GM20431 (cell line): ENCODE results near the gene HOXA7.

Experiments
- in situ Hi-C: fragments of 300-500 bp; cut with MseI, MboI; formaldehyde crosslinking; loops from one replicate; pipeline ENCODE4 v1.15.0; 2020; ENCODE audit warnings: low sequenced_read_pairs; ENCODE audit not compliant: unreplicated experiment

HOXA7 gene

DNA sequence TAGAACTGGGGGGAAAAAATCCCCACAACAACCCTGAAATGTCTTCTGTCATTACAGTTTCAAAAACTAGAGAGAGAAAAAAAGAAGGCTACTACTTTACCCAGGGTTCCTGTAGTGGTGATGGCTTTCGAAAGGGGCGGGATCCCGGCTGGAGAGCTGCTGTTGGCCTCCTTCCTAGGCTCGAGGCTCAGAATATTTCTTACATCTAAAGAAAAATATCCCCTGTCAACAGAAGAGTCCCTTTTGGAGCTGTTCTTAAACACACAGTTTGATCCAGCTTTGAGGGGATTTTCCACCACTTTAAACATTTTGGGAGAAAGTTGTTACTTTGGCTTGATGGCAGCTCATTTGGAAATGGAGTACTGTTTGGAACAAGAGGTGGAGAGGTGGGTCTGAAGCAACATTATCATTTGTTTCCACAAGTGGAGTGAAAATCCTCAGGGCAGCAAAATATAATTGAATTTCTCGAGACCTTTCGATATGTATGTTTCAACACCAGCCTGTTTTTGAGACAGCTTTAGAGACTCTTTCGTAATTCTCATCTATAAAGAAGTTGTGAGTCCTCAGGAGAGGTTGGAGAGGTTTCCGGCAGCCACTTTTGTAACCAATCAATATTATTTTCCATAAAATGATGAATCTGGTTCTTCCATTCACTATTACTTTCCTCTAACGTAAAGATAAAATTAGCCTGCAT is 38.4 kb upstream of the HOXA7 start:
- in situ Hi-C loops = no loop called here

DNA sequence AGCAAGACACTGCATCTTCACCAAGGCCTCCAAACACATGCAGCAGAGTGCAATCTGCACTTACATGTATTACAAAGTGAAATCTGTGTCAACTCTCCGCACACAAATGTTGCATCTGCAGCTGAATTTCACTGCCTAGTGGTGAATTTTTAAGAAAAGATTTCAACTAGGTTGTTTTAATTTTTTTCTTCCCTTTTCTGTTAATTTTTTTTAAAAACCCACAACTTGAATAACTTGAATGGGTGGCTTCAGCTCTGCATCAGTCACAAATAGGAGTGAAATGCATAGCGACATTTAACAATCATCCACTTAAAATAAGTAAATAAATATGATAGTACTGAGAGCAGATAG is 37.5 kb upstream of the HOXA7 start:
- in situ Hi-C loops = no loop called here

DNA sequence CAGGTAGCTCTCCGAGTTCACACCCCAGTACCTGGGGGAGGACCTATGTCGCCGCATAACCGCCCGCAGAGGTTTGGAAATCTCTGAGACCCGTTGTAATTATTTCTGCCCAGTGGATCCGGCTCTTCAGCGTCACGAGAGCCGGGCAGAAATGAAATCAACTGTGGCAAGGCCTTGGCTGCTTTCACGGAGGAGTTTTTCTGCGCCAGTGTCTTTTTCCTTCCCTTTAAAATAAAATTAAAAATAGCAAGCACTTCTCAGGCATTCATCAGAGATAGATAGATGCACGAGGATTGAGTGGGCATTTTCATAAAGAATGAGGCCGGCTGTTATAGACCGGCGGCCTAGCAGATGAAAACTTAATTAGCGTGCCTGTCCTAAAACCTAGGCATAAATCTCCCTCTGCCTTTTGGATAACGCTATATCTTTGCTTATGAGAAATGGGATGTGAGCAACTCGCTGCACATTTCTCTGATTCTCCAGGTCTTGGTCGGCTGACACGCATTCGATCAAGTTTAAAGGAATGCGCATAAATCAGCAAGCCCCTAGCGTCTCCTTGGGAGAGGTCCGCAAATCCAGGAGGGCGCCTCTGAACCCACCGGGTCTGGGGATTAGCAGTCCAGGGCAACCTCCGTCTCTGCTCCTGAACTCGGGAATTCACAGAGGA is 37.0 kb upstream of the HOXA7 start:
- in situ Hi-C loops = no loop called here

DNA sequence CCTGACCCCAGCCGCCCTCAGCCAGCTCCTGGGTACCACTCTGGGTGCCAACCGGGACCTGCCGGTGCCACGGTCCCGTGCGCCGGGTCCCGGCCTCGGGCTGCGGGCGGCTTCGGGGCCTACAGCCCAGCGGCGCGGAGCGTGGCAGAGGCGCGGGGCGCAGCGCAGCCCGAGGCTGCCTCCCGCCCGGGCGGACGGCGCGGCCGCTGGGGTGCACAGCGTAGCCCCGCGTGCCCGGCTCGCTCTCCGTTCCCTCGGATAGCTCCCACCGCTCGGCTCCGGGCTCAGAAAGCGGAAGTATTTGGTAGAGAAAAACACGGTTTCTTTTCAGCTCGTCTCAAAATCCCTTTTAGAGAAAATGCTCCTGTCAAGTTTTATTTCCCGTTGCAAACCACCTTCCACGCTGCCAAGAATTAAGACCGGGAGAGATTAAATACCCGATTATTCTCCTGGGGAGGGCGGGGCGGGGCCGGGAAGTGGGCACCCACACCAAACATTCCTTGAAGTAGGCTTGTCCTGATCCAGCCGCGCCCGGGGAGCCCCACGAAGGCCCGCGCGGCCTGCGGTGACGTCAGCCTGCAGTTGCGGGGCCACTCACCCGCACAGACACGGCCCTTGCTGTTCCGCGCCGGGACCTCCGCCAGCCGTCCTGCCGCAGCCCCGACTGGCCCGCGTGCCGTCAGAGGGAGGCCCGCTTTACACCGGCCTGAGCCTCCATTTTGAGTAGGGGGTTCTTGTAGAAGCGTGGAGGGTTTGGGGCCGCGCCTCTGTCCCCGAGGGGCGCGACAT is 36.3 kb upstream of the HOXA7 start:
- in situ Hi-C loops = no loop called here

DNA sequence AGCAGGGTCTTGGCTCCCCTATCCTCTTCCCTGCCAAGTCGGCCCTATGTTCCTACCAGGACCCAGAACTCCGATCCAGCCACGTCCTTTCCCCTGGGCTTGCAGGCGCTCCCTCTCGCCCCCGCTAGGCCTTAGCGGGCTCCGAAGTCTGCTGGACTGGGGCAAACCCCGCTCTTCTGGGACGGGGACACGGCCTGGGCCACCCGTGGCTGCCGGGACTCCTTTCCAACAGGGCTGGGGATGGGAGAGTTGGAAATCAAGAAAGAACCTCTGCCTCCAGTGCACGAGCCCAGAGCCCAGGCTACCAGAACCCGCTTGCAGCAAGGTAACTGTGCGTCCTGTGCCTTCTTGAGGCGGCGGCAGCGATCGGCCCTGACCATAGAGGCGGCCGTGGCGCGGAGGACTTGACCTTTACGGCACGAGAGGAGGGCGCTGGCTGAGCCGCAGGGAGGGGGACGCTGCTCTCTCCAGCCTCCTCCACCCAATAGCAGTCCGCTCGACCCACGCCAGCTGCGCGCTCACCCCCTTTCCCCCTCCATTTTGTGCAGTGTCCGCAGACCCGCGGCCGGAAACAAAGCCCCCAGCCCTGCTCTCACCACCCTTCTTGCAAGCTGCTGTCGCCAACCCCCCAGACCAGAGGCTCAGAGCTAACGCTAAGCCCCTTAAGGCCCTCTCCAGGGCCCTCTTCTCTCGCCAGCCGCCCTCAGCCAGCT is 35.5 kb upstream of the HOXA7 start:
- in situ Hi-C loops = no loop called here

DNA sequence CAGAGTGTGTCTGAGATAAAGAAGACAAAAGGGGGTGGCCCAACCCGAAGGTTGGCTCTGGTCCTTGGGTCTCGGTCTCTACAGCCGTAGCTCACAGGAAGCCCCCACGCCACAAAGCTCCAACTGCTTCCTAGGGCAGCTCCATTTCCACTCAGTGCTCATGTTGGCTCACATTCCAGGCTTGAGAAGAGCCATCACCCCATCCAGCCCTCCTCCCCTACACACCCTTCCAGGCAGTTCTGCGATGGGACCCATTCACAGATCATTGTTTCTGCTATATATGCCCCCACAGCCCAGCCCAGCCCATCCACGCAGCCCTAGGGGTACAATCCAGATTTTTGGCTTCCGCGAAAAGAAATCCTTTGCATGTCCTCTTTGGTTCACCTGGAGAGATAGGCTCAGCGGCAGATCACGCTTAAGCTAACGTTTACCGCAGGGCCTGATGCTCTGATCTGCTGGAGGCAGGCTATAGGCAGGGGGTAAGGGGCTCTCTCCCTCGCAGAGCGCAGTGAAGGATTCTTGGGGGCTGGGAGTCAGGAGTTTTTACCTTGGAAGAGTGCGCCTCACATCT is 34.8 kb upstream of the HOXA7 start:
- in situ Hi-C loops = no loop called here

DNA sequence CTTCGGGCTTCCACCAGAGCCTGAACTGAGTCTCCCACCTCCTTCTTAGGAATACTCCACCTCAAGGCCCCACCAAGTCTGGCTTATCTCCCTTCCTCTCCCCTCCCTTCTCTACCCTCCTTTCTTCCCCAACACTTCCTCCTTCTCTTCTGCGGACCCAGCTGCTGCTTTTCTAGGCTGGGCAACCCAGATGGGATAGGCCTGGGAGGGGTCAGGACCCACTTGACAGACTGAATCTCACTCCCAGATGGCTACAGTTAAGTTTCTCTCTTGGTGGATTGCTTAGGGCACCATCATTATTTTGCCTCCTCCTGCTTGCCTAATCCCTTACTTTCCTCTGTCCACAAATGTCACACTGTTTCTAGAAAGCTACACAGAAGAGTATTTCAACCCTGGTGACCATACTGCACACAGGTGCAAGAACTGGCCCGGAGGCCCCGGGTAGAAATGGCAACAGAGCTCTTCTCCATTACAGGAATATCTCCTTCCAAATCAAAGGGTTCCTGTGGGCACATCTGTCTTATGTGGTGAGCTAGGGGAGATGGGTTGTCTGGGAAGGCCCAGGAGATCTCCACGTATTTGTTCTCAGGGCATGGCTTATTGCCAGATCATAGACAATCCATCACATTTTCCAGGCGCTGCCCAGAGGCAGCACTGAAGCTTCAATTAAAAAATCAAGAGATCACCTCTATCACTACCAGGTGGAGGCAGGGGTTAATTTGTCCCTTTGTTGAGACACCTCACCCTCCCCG is 33.7 kb upstream of the HOXA7 start:
- in situ Hi-C loops = no loop called here

DNA sequence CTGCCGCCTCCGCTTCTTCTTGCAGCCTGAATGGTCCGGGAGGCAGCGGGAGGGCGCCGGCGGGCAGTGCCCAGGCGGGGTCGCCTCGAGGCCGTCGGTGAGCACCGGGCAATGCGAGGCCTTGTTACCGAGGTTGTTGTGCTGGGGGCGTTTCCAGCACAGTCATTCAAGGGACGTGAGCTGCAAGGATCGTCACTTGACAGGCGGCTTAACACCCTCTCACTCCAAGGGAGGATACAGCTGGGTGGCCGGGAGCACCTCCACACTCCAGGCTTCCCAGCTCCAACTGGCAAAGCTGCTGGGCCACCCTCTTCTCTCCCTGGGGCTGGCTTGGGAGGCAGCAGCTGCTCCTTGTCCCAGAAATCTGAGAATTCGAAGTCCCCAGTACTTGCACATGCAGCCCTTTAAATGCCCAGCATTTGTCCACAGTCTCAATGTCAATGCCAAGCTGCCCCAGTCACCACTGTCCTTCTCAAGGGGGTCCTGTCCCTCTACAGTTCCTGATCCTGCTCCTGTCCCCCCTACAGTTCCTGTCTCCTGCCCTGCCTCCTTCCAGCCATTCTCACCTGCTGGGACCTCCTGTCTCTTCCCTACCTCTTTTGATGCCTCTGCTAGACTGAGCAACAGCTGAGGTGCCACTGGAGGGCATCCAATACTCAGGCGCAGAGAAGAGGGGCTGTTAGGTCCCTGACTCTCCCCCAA is 33.0 kb upstream of the HOXA7 start:
- in situ Hi-C loops = no loop called here

DNA sequence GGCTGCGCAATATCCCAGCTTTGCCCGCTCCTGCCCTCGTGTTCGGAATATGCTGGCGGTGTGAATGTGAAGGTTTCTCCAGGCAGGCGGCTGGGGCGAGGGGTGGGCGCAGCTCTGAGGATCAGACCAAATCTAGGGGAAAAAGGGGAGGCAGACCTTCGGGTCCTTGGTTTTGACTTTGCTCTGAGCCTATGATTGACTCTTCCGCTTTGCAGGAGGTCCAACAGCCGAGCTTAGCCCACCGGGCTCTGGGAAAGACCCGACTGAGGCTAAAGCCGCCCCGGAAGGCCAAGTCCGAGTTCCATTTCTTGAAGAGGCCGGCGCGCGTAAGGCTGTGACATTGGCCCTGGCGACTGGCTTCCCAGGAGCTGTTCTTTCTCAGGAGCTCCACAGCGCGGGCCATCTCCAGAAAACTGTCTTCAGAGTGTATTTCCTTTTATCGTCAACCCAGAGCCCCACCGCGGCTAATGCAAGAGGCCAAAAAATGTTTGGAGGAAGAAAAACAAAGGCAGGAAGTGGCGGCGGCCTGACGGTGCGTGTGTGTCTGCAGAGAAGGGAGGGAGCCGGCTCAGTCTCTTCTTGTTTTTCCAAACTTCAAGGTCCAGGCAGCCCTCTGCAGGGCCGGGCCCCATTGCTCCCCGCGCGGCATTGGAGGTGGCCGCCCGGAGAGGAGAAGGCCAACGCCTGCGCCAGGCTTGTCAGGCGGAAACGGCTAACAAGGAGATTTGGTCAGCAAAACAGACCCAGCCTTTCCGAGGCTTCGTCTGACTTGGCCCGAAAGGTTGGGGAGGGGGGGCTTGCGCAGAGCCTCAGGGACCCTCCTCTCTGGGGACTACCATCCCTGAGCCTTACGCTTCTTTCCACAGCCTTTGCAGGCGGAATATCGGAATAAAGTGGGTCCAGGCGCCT is 32.2 kb upstream of the HOXA7 start:
- in situ Hi-C loops = no loop called here

DNA sequence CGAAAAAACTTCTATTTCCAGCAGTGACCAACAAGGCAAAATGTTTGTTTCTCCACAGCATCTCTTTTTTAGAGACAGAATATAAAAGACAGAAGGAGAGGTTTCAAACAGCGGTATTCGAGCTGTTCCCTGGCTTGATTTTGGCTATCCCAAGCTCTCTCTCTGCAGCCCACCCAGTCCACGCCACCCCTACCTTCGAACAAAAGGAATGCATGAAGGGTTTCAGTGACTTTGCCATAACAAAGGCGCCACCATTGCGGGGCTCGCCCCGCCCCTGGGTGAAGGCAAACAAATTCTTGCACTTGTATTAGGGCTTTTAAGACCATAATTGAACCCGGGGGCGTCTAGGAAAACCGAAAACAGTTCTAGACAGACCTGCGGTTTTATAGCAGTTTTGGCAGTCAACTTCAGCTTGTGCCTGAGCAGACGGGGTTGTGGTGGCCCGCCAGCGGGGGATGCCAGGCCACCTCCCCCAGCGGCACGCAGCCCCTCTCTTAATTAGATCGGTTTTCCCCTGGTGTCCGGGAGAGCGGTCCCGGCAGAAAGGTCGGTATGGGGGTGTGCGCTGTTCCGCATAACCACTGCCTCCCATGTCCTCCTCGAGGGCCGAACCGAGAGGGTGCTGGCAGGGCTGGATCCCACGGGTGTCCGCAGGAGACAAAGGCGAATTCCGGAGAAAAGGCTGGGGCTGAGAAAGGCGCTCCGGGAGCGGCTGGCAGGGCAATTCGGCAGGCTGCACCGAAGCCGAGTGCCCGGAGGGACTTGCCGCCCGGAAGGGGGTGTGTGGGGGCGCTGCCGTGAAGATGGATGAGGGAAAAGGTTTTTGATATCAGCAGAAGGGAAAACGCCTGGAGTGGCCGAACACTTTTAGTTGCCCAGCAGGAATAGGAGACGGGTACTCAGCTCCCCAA is 31.3 kb upstream of the HOXA7 start:
- in situ Hi-C loops = no loop called here

DNA sequence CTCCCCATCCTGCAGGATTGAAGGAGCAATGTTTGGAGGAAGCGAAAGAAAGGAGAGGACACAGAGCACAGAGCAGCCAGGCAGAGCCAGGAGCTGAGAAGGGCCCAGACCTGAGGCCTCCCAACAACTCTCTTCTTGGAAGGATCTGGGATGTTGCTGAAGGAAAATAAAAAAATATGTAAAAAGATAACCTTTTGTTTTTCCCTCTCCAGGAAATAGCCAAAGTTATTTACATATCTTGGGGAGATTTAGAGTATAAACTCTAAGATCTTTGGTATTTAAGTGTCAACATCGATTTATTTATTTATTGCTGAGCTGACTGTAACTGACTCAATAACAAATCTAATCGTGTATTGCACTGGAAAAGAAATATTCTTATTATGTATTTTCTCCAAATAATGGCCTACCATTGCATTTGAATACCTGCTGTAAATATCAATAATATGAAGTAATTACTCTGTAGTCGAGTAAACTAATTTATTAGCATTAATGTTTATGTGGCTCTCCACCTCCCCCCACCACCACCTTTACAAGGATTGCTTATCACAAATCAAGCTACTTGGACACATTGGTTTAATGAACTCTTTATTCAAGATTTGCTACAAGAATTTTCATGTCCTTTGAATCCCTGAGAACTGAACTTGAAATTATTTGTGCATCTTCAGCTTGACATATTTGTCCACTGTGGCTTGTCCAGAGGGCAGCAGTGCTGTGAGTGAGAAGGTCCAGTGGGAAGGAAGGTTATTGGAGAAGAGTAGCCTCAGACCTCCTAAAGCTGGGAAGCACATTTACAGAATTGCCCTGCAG is 30.4 kb upstream of the HOXA7 start:
- in situ Hi-C loops = no loop called here

DNA sequence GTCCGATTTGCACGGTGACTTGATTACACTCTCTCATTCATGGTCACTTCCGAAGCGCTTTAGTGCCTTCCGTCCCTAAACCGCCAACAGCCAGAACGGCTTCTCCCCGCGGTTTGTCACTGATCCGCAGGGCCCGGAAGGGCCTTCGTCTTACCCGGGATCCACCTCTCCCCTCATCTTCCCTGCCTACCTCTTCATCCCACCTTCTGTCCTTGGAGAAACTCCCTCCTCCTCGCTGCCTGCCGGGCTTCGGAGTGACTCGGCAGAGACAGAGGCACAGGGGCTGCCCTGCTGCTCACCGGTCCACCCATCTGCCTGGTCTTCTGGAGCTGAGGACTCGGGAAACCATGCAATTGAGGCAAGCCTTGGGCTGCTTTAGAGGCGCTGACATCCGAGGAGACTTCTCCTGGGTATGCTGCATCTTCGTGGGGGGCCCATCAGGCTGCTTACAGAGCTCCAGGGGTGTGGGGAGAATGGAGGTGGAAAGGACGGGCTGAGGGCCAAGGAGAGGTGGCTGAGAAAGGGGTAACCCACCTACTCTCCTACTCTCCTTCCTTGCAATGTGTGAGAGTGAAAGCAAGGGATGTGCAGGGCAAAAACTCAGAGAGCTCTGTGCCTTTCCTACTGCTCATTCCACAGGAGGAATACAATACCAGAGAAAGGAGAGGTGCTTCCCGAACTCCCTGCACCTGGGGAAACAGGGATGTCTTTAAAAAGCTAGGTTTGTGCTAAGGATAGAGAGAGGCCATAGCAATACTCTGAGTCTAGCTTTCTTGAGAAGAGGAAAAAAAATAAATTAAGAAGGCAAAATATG is 29.6 kb upstream of the HOXA7 start:
- in situ Hi-C loops = no loop called here

DNA sequence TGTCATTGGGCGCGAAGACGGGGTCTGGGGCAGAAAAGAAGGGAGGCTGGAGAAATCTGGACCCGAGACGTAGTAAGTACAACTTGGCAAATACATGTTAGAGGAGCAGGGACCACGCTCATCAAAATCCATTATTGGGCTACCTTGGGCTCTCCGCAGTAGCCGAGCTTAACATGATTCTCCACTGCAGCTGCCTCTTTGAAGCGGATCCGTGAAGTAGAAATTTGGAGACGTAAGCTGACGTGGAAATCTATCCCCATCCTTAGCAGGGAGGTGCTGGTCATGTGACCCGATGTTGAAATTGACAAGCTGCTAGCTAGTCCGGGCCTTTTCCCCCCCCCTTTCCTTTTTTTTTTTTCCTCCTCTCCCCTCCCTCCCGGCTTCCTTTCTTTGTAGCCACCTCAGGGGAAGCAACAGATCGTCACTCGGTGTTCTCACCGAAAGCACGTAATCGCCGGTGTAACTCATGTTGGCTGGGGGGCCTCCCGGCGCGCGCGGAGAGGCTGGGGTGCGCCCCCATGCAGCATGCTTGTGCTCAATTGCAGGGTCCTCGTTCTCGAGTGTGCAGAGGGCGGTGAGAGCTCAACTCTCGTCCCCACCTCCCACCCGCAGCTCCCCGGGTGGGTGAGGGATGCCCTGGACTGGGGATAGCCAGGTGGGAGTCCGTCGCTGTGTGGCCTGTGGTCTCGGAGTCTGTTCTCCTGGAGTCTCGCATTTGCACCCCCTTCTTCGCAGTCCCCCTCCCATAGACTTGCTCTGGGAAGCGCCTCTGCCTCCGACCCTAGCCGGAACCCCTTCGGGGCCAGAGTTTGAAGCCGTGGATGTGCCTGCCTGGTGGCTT is 28.8 kb upstream of the HOXA7 start, which contains the start of gene HOXA11:
Gene HOXA11 (minus strand): TSS at position 220 of the 841 bp plus-strand sequence. CDS start 88 bp downstream, at position 132.
- in situ Hi-C loops = no loop called here

DNA sequence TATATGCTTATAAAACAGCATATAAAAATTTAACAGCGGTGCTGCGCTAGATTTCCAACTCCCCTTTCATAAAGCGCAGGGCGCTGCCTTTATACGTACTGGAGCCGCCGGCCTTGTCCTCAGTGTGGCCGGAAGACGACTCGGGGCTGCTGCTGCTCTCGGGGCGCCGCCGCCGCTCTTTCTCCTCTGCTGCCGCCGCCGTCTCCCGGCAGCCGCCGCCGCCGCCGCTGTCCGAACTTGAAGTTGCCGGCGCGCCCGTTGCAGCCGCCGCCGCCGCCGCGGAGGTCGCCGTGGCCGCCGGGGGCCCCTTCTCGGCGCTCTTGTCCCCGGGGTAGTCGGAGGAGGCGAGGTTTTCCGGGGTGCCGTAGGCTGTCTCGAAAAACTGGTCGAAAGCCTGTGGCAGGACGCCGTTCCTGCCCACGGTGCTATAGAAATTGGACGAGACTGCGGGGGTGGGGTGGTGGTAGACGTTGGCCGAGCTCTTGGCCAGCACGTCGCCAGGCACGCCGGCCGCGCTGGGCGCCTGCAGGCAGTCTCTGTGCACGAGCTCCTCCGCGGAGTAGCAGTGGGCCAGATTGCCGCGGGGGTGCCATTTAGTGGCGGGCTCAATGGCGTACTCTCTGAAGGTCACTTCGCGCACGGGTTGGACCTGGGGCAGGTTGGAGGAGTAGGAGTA is 28.0 kb upstream of the HOXA7 start:
- in situ Hi-C loops = no loop called here
